NT2/D1 (cell line): ENCODE data around the gene SCCPDH.
"Not testable (repeated sequence)": the region's sequence is repeated elsewhere in the genome, so short reads cannot be mapped to it uniquely, and the experiment has no call there.

Experiments
- DNase-seq: peaks from one replicate; pipeline ENCODE4 v3.0.0-alpha.2; 2011; ENCODE audit warnings: low read depth, low spot score
- H3K27me3 ChIP-seq: 2 replicates; pipeline ENCODE4 v1.6.0; 2011; ENCODE audit warnings: mild to moderate bottlenecking; ENCODE audit not compliant: insufficient read length, insufficient read depth
- H3K36me3 ChIP-seq: 2 replicates; pipeline ENCODE4 v1.6.1; 2011; ENCODE audit warnings: mild to moderate bottlenecking, low read length, mixed read lengths; ENCODE audit not compliant: insufficient read depth, insufficient read length
- H3K4me1 ChIP-seq: 2 replicates; pipeline ENCODE4 v1.5.1; 2011; ENCODE audit not compliant: insufficient read depth, insufficient read length
- H3K4me3 ChIP-seq: 2 replicates; pipeline ENCODE4 v1.5.1; 2011; ENCODE audit warnings: low read depth; ENCODE audit not compliant: insufficient read length
- H3K9ac ChIP-seq: 2 replicates; pipeline ENCODE4 v1.6.0; 2011; ENCODE audit warnings: low read depth; ENCODE audit not compliant: insufficient read length
- H3K9me3 ChIP-seq: 2 replicates; pipeline ENCODE4 v1.5.1; 2011; ENCODE audit warnings: mild to moderate bottlenecking, low read length; ENCODE audit not compliant: insufficient read depth
- SUZ12 ChIP-seq: IDR thresholded peaks from 2 replicates; pipeline ENCODE4 v1.6.1; 2011; ENCODE audit not compliant: insufficient read length, insufficient read depth; ENCODE audit errors: extremely low read depth
- YY1 ChIP-seq: IDR thresholded peaks from 2 replicates; pipeline ENCODE4 v1.6.1; 2011; ENCODE audit not compliant: insufficient read length, insufficient read depth
- ZNF274 ChIP-seq: IDR thresholded peaks from 2 replicates; pipeline ENCODE4 v1.6.1; 2011; ENCODE audit warnings: mild to moderate bottlenecking, low read depth, low read length

Gene SCCPDH

GRCh38 chr1:246681900-246682895, 42.0 kb upstream of the SCCPDH start:
- no peaks in the 10 kb centered on the region for H3K27me3 ChIP-seq
- TF ChIP-seq YY1 (no peak), SUZ12 (no peak), ZNF274 (no peak)
- H3K4me1 ChIP-seq, result no peaks in the 10 kb centered on the region
- H3K9ac ChIP-seq, result no peak overlapping the region
- no peaks in the 10 kb centered on the region for H3K9me3 ChIP-seq
- no peak overlapping the region for H3K4me3 ChIP-seq
- DNase-seq, result no peak
- no peaks in the 10 kb centered on the region for H3K36me3 ChIP-seq

- Histone ChIP-seq H3K4me1 (no peaks in the 10 kb centered on the region), H3K36me3 (no peaks in the 10 kb centered on the region), H3K4me3 (no peak overlapping the region), H3K27me3 (no peaks in the 10 kb centered on the region), H3K9me3 (no peaks in the 10 kb centered on the region), H3K9ac (no peak overlapping the region)
- no peak for DNase-seq
- TF ChIP-seq ZNF274 (no peak), SUZ12 (no peak), YY1 (no peak)
Measured at GRCh38 chr1:246683521-246683920, 40.7 kb upstream of the SCCPDH start.

GRCh38 chr1:246687002-246687401, 37.2 kb upstream of the SCCPDH start:
- Histone ChIP-seq H3K4me3 (no peak overlapping the region), H3K4me1 (no peaks in the 10 kb centered on the region), H3K9ac (no peak overlapping the region), H3K27me3 (no peaks in the 10 kb centered on the region), H3K36me3 (no peaks in the 10 kb centered on the region), H3K9me3 (no peaks in the 10 kb centered on the region)
- TF ChIP-seq SUZ12 (no peak), ZNF274 (no peak), YY1 (no peak)
- no peak for DNase-seq

GRCh38 chr1:246689409-246690008, 34.7 kb upstream of the SCCPDH start:
- H3K9me3 ChIP-seq, result peaks cover 18% of the 10 kb centered on the region; the same call in 1 of the 2 replicates
- no peak overlapping the region for H3K4me3 ChIP-seq
- DNase-seq, result peak; percentile 54
- no peaks in the 10 kb centered on the region for H3K4me1 ChIP-seq
- no peaks in the 10 kb centered on the region for H3K36me3 ChIP-seq
- no peaks in the 10 kb centered on the region for H3K27me3 ChIP-seq
- no peak overlapping the region for H3K9ac ChIP-seq
- no peak for TF ChIP-seq SUZ12
- TF ChIP-seq ZNF274, result no peak
- no peak for TF ChIP-seq YY1

- no peaks in the 10 kb centered on the region for H3K27me3 ChIP-seq
- H3K9ac ChIP-seq, result no peak overlapping the region
- no peak for TF ChIP-seq YY1
- no peak for TF ChIP-seq ZNF274
- no peak for TF ChIP-seq SUZ12
- H3K4me1 ChIP-seq, result no peaks in the 10 kb centered on the region
- H3K4me3 ChIP-seq, result no peak overlapping the region
- H3K9me3 ChIP-seq, result peaks cover 24% of the 10 kb centered on the region; the same call in 1 of the 2 replicates
- no peak for DNase-seq
- H3K36me3 ChIP-seq, result no peaks in the 10 kb centered on the region
Measured at GRCh38 chr1:246690100-246690499, 34.1 kb upstream of the SCCPDH start.

GRCh38 chr1:246691622-246692495, 32.4 kb upstream of the SCCPDH start:
- Histone ChIP-seq H3K27me3 (no peaks in the 10 kb centered on the region), H3K9me3 (peaks cover 32% of the 10 kb centered on the region; the same call in 1 of the 2 replicates), H3K9ac (no peak overlapping the region), H3K4me1 (no peaks in the 10 kb centered on the region), H3K4me3 (no peak overlapping the region), H3K36me3 (no peaks in the 10 kb centered on the region)
- TF ChIP-seq YY1, result no peak
- TF ChIP-seq SUZ12, result no peak
- TF ChIP-seq ZNF274, result no peak
- no peak for DNase-seq

- not testable (repeated sequence) for H3K36me3 ChIP-seq, DNase-seq, H3K27me3 ChIP-seq, H3K4me3 ChIP-seq, H3K9ac ChIP-seq, H3K4me1 ChIP-seq
- peaks cover 32% of the 10 kb centered on the region; the same call in 1 of the 2 replicates for H3K9me3 ChIP-seq
Measured at GRCh38 chr1:246694213-246694895, 29.9 kb upstream of the SCCPDH start.
